Tibial nerve (tissue), 4 donors: ENCODE results near the gene TAB2. TPM values are rescaled to one million over a fixed set of nuclear protein-coding genes. Genes with fewer than 3 reads are reported as not detected.
A peak's percentile ranks its signal among the peaks of the same experiment; 100 is the strongest.

ENCODE experiments used
- DNase-seq, 2 donors: peaks; one replicate each; pipeline ENCODE4 v3.0.0-alpha.2; 2019; ENCODE audit warnings: low spot score in 2 of 2
- H3K27ac ChIP-seq, 4 donors: fragments of 200-600 bp; sonication (generic) in 3 of 4; one replicate each; pipeline ENCODE4 v1.5.1; 2017 to 2019; ENCODE audit warnings: mild to moderate bottlenecking in 1 of 4
- H3K27me3 ChIP-seq, 2 donors: fragments of 200-600 bp; sonication (generic) in 1 of 2; one replicate each; pipeline versions ENCODE4 v1.5.1 to v1.6.0; 2017 to 2019
- H3K36me3 ChIP-seq, 3 donors: fragments of 200-600 bp; sonication (generic); one replicate each; pipeline ENCODE4 v1.5.1; 2018 to 2019
- H3K4me1 ChIP-seq, 4 donors: fragments of 200-600 bp; sonication (generic) in 3 of 4; one replicate each; pipeline ENCODE4 v1.5.1; 2017 to 2019
- H3K4me3 ChIP-seq, 4 donors: fragments of 200-600 bp; sonication (generic) in 3 of 4; one replicate each; pipeline ENCODE4 v1.5.1; 2017 to 2019; ENCODE audit warnings: mild to moderate bottlenecking in 1 of 4, moderate library complexity in 1 of 4
- H3K9me3 ChIP-seq, 4 donors: fragments of 200-600 bp; sonication (generic) in 3 of 4; one replicate each; pipeline ENCODE4 v1.5.1; 2017 to 2019
- CTCF ChIP-seq, 5 experiments: fragments of 200-600 bp in 3 of 5; fragments of 450-650 bp in 2 of 5; sonication (generic) in 3 of 5; IDR thresholded peaks; one replicate each; pipeline ENCODE4 v1.5.1; 2016 to 2019; ENCODE audit warnings: antibody characterized with exemption in 5 of 5, mild to moderate bottlenecking in 3 of 5, moderate library complexity in 2 of 5
- EP300 ChIP-seq, 2 donors: sonication (generic); formaldehyde crosslinking; IDR thresholded peaks; one replicate each; pipeline ENCODE4 v1.6.1; 2017; ENCODE audit warnings: antibody characterized with exemption in 2 of 2, mild to moderate bottlenecking in 1 of 2
- POLR2A ChIP-seq, 2 donors: fragments of 450-650 bp; IDR thresholded peaks; one replicate each; pipeline ENCODE4 v1.6.1; 2017; ENCODE audit warnings: antibody characterized with exemption in 2 of 2, mild to moderate bottlenecking in 2 of 2, moderate library complexity in 2 of 2
- WGBS, 2 donors: methylation state at CpG; one replicate each; pipeline ENCODE4 v1.1.5; 2018; 5-methylcytosine and 5-hydroxymethylcytosine counted together
- total RNA-seq, 4 donors: library from RNA; depleted of rRNA; stranded (reverse); fragments of >200 nt; gene quantifications; one replicate each; pipeline ENCODE4 v1.1.0, GENCODE V29; 2016

Gene TAB2
- total RNA-seq, 4 donors from 2014 or later: 57.5 to 101 (median 74.7) TPM

GRCh38 chr6:149300563-149300962 lies 16.9 kb upstream of the TAB2 start:
- DNase-seq: no peak
- TF ChIP-seq EP300 (IDR thresholded peaks at IDR 0.05) (no peak), CTCF (IDR thresholded peaks at IDR 0.05) (no peak), POLR2A (IDR thresholded peaks at IDR 0.05) (no peak)
- WGBS, 2 donors: 89 to 96% methylated on average over 1 of the region's 1 CpG

GRCh38 chr6:149302723-149303122 lies 14.8 kb upstream of the TAB2 start:
- no peak overlapping the region for H3K27ac ChIP-seq
- no peaks in the 10 kb centered on the region for H3K36me3 ChIP-seq
- no peak for DNase-seq
- WGBS, 2 donors: 92 to 97% methylated on average over 3 of the region's 3 CpGs
- peaks cover 0 to 15% (median 0%) of the 10 kb centered on the region in 4 donors for H3K4me1 ChIP-seq
- H3K4me3 ChIP-seq: no peak overlapping the region
- TF ChIP-seq POLR2A (IDR thresholded peaks at IDR 0.05) (no peak), EP300 (IDR thresholded peaks at IDR 0.05) (no peak), CTCF (IDR thresholded peaks at IDR 0.05) (no peak)
- H3K27me3 ChIP-seq: no peaks in the 10 kb centered on the region
- H3K9me3 ChIP-seq: no peaks in the 10 kb centered on the region

More at GRCh38 chr6:149300563-149300962, 16.9 kb upstream of the TAB2 start:
- H3K27me3 ChIP-seq: no peaks in the 10 kb centered on the region
- peaks cover 0 to 5% (median 0%) of the 10 kb centered on the region in 4 donors for H3K4me1 ChIP-seq
- no peaks in the 10 kb centered on the region for H3K9me3 ChIP-seq
- H3K4me3 ChIP-seq: no peak overlapping the region
- H3K36me3 ChIP-seq: no peaks in the 10 kb centered on the region
- H3K27ac ChIP-seq: no peak overlapping the region

- H3K27me3 ChIP-seq: no peaks in the 10 kb centered on the region
- 80 to 89% methylated on average over 1 of the region's 1 CpG for WGBS, 2 donors
- no peak for DNase-seq
- H3K4me1 ChIP-seq: peaks cover 0 to 17% (median 0%) of the 10 kb centered on the region in 4 donors
- no peak overlapping the region for H3K27ac ChIP-seq
- TF ChIP-seq EP300 (IDR thresholded peaks at IDR 0.05): no peak
- no peak for TF ChIP-seq CTCF (IDR thresholded peaks at IDR 0.05)
- no peak for TF ChIP-seq POLR2A (IDR thresholded peaks at IDR 0.05)
- H3K9me3 ChIP-seq: no peaks in the 10 kb centered on the region
- H3K36me3 ChIP-seq: no peaks in the 10 kb centered on the region
- H3K4me3 ChIP-seq: no peak overlapping the region
Measured at GRCh38 chr6:149303468-149303867, 14.0 kb upstream of the TAB2 start.

GRCh38 chr6:149305372-149305771 lies 12.1 kb upstream of the TAB2 start:
- Histone ChIP-seq H3K4me3 (no peak overlapping the region), H3K9me3 (no peaks in the 10 kb centered on the region), H3K27me3 (no peaks in the 10 kb centered on the region), H3K27ac (peak overlapping the region in 2 of 4 donors; percentile 28 to 41), H3K36me3 (no peaks in the 10 kb centered on the region), H3K4me1 (peaks cover 0 to 17% (median 0%) of the 10 kb centered on the region in 4 donors)
- TF ChIP-seq CTCF (IDR thresholded peaks at IDR 0.05) (no peak), POLR2A (IDR thresholded peaks at IDR 0.05) (no peak), EP300 (IDR thresholded peaks at IDR 0.05) (no peak)
- DNase-seq: no peak
- 21 to 27% methylated on average over 3 of the region's 3 CpGs for WGBS, 2 donors

GRCh38 chr6:149306967-149307366 lies 10.5 kb upstream of the TAB2 start:
- H3K4me3 ChIP-seq: no peak overlapping the region
- no peak for DNase-seq
- no peaks in the 10 kb centered on the region for H3K36me3 ChIP-seq
- no peak for TF ChIP-seq CTCF (IDR thresholded peaks at IDR 0.05)
- TF ChIP-seq EP300 (IDR thresholded peaks at IDR 0.05): no peak
- TF ChIP-seq POLR2A (IDR thresholded peaks at IDR 0.05): no peak
- peaks cover 0 to 17% (median 0%) of the 10 kb centered on the region in 4 donors for H3K4me1 ChIP-seq
- H3K9me3 ChIP-seq: no peaks in the 10 kb centered on the region
- no peaks in the 10 kb centered on the region for H3K27me3 ChIP-seq
- H3K27ac ChIP-seq: peak overlapping the region in 2 of 4 donors; percentile 59 to 63
- WGBS, 2 donors: 45 to 53% methylated on average over 3 of the region's 3 CpGs
